GM19023 (cell line): ENCODE results near the gene GALNT14.

ENCODE experiments used
- ATAC-seq: cut with Tn5 transposase; IDR thresholded peaks from one replicate; pipeline ENCODE4 v1.9.1; 2021; ENCODE audit warnings: mild to moderate bottlenecking, moderate library complexity; ENCODE audit not compliant: unreplicated experiment

The GALNT14 gene

DNA sequence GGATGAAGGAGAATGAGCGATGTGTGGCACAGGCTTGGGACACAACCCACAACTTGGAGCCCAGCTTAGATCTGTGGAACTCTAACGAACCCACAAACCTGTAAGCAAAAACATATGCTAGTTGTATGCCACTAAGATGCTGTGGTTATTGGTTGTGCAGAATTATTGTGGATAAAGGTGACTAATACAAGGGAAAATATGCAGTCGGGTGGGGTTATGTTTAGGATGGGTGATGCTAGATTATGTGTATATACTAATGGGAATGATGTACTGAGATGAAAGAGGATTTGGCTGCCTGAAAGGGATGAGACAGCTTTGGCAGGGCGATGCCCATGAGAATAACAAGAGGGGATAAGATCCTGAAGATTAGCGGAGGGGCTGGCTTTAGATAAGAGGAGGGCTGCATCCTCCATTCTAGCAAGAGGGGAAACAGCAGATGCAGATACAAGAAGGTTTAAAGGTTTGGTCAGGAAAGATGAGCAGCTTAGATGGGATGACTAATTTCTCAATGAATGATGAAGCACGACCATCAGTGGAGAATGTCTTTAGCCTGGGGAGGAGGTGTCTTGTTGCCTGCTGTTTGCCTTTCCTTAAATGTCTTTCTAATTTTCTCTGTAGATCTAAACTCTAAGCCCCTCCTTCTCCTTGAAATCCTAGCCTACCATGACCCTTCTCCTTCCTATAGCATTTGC, 49.6 kb downstream of the GALNT14 start:
- no peak for ATAC-seq

DNA sequence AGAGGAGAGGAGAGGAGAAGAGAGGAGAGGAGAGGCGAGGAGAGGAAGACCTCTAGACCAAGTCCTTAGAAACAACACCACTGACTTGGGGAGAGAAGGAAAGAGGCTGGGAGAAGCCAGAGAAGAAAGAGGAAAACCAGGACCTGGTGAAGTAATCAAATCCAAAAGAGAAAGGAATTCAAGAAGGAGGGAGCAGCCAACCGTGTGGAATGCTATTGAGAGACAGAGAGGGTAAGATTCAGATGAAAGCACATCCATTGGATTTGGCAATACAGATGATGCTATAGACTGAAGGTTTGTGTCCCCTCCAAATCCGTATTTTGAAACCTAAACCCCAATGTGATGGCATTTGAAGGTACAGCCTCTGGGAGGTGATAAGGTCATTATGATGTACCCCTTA, 50.7 kb downstream of the GALNT14 start:
- no peak for ATAC-seq

DNA sequence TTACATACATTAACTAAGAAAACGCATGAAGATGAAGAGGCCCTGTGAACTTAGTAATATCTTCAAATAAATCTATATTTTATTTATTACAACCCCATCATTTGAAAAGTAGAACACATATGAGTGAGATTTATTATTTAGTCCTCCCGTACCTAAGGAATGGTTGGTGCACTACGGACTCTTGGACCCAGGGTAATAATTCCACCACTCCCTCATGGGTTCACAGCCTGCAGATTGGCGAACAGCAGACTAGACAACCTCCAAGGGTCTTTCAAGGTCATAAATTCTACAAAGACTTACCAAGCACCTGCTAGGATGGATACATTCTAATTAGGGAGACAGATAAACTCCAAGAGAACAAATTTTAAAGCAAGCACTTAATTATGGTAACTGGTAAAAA, 51.6 kb downstream of the GALNT14 start:
- ATAC-seq = no peak

DNA sequence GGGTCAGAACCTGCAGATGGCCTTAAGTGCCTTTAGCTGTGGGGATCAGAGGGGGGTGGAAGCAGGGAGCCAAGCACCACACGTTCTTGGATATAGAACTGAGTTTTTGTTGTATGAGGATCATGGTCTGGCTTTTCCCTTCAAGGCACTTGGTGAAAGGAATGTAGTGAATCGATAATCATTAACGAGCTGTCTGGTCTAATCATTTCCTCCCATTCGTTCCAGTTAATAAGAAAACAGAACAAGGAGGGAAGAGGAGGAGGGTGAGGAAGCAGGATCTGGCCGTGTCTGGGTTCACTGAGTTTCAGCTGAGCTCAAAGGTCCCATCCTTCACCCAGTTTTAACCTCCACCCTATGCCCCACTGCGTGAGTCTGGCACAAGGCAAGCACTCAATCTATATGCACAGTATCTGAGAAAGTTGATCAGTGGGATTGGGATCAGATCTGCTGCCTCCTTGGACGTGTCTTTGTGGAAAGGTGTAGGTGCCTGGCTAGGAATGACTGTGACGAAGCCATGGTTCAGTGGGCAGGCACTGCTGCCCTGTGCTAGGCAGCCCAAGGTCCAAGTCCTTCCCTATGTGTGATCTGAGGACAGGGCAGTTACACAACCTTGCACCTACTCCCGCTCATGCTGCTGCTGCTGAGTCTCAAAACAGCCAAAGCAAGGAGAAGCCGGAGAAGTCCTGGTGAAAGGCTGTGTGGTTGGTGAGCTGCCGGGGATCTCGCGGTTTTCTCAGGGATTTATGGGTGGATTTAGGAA, 54.8 kb downstream of the GALNT14 start:
- ATAC-seq = no peak

DNA sequence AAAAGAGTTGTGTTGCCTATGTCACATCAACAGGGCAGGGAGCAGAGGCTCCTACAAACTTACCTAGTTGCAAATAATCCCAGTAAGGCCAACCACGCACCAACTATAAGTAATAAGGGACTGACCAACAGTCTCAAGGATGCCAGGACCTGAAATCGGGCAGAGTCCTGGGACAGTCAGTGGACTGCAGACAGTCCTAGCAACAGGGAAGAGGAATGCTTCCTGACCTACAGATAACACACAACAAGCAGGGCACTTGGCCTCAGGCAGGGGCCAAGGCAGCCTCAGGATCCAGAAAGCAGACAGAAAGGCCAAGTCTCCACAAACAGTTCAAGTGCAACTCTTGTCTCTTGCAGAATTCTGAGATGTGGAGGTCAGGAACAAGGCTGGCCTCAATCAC, 56.2 kb downstream of the GALNT14 start:
- ATAC-seq = no peak

DNA sequence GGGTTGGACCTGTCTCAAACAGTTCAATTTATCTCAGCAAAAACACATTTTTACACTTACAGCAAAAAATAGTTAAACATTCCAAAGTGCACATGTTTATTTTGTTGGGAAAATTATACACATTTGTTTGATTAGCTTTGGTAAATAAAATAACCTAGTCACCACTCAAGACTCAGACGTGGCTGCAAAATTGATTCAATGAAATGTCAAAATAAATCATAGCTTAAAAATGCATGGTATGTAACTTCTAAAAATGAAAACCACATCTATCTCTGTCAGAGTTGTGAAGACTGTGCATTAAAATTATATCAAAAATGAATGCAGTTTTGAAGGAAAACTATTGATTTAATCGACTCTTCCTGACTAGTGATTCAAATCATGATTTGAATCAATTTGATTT, 56.7 kb downstream of the GALNT14 start:
- no peak for ATAC-seq

DNA sequence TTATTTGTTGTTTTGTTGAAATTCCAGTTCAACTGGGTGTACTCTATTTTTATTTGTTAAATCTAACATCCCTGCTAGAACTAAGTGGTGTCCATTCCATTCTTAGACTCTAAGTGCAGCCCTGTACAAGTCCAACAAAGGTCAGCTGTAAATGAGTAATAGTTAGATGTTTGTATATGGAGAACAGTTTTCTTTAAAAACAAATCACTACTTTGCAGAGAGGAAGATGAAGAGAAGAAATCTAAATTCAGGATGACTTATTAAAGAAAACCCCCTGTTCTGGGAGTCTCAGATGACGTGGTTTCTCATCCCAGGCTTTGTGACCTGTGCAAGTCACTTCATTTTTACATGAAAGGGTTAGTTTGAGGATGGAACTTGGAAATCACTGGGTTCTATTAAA, 57.9 kb downstream of the GALNT14 start:
- no peak for ATAC-seq

DNA sequence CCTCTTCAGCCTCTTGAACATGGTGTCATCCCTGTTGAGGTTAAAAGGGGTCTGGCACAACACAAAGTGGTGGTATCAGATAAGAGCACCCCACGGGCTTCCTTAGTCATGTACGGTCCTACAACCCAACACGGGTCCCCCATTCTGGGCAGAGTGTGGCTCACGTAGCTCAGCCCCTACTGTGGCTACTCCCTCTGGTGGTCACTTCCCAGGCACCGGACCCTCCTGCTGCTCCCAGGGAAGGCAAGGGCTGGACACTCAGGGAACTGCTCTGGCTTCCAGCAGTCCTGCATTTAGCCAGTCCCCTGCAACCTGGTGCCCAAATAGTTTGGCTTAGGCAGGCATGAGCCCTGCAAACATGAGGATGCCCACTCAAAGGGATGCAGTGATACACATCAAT, 58.6 kb downstream of the GALNT14 start:
- ATAC-seq = no peak

DNA sequence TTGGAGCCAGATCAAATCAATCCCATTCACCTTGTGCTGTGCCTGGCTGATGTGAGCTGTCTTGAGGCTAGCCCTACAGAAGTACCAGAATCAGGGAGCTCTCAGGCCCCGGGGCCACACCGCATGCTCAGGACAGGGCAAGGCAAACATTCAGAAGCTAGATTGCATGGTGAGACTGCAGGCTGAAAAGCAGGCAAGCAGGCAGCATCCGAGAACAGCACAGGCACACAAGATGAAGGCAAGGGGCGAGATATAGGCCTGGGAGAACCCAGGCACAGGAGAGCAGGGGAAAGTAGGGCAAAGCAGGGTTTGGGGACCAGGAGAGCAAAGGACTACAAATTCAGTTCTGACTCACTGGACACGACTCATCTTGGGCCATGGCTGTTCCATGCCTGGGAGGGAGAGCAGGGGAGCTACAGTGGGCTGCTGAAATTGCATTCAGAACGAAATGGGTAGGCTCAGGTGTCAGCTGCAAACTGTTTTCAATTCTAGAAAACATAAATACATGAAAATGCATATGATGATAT, 59.6 kb downstream of the GALNT14 start:
- no peak for ATAC-seq

DNA sequence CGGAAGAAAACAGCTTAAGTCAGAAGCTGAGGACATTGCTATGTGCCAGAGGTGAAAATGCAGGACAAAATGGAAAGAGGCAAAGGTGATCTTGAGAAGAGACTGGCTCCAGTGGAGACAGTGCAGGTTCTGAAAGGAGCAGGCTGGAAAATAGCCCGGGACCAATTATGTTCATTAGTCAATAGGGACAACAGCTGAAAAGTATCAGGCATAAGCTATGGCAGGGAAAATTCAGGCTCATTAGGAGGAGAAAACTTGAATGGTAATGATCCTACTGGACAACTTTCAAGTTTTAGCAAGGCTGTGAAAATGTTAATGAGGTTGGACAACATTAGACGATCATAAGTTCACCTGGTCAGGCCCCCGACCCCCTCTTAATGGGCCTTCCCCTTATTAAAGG, 60.2 kb downstream of the GALNT14 start:
- ATAC-seq = no peak

DNA sequence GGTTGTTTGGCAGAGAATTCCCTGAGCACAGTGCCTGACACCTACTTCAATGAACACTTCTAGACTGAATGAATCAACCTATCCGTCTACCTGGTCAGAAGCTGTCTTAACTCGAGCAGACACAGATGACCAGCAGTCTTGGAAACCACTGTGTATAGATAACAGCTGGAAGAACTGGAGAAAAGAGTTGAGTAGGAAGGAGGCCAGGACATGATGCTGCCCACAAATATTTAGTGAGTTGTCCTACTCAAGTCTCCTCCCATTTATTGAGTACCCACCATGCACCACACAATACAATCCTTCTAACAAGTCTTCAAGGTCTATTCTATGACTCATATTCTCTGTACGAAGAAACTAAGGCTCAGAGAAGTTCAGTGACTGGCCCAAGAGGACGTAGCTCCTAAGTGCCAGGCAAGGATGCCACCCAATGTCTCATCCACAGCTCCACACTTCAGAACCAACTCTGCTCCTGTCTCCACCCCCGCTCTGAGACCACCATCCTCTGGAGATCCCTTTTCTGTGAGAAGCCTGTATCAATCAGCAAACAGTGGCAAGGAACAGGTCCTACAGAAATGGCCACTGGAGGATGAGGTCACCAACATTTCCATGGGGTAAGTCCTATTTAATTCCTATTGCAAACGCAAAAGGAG, 62.2 kb downstream of the GALNT14 start:
- ATAC-seq = no peak

DNA sequence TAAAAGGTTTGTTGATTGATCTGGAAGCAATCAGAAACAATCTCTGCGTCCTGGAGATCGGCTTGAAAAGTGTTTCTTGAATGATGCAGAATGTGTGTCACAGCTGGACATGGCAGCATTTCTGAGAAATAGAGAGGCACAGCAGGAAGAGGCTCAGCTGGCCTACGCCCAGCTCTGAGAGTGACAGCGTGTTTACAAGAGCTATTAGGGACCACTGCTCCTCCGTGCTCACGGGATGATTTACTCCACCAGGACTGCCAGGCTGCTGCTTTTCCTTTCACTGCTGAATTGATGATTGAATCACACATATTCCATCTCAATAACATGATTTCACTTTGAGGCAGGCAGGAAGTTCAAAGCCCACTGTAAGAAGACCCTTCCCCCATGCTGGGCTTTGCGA, 62.8 kb downstream of the GALNT14 start:
- ATAC-seq = no peak

DNA sequence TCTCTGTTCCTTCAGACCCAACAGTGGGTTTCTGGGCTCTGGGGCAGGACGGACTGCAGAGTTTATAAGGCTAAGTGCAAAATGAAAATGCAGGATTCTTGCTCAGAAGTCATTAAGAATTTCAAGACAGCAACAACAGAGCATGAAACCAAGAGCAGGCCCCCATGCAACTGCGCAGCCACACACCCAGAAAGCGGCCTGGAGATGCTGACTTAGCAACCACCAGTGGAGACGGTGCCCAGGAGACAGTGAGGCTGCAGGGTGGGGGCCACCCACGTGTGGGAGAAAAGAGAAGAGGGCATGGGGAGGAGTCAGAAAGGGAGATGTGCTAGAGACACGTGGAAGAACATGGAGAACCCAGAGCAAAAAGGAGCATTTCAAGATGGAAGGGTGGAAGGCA, 66.5 kb downstream of the GALNT14 start:
- ATAC-seq = no peak

DNA sequence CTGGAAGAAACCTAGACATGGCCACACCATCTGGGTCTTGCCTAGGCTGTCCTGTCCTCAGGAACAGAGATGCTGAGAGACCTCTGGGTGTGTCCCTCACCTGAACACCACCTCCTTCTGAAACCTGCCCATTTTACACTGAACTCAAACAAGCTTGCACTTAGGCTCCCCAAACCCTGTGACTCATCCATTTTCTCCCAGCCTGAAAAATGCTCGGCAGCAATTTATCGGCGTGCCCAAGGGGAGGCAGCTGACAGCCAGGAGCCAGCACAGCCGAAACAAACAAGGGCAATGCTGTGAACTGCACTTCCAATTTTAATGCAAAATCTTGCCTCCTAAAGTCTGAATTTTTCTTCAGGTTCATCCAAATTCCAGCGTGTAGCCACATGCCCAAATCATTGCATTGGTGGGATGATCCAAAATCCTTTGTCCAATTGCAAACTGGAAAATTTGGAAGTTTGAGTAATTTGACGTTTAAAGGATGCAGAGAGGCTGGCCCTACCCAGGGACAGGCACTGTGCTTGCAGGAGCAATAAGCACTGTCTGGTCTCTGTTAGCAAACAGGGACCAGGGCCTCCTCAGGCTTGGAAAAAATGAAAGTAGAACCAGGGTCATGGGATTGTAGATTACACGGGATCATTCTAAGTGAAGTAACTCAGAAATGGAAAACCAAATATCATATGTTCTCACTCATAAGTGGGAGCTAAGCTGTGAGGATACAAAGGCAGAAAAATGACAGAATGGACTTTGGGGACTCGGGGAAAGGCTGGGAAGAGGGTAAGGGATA, 67.7 kb downstream of the GALNT14 start:
- ATAC-seq = no peak

DNA sequence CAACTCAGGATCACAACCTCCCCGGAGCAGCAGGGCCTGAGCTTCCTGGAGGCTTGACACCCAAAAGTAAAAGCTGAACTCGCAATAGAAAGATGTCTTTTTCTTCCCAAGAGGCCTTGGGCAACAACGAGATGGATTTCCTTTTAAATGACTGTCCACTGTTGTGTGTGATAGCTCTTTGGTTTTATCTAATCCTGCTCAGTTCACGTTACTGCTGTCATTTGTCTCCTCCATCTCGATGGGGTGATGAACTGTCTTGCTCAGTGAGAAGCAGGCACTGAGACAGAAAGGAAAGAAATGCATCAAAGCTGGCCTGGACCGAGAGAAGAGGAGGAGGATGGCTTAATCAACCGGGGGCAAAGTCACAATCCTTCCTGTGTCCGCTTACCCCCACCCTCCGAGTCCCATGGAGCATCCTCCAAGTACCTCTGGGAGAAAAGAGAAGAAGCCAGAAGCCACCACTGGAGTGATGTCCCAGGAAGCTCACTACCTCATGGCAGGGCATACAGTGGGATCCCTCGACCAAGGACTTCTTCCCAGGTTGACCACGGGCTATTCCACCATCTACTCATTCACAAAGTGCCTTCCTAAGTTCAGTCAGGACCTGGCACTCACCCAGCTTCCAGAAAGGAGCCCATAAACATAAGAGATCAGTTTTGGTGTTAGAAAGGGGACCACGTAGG, 68.5 kb downstream of the GALNT14 start:
- no peak for ATAC-seq

DNA sequence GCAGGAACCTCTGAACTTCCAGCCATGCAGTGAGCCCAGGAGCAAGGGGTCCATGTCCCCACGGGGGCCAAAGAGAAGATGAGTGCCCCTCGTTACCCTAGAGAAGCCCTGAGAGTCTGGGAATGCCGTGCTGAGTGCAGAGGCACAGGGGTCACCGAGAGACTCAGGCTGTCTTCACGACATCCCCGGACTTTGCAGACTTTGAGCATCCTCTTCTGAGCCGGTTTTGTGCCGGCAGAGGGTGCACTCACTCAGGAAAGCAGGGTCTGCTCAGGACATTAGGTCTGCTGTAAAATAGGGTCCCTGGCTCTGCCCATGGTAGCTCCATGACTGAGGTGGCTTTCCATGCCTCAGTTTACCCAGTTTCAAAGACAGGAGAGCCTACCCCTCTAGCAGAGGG, 71.0 kb downstream of the GALNT14 start:
- no peak for ATAC-seq

DNA sequence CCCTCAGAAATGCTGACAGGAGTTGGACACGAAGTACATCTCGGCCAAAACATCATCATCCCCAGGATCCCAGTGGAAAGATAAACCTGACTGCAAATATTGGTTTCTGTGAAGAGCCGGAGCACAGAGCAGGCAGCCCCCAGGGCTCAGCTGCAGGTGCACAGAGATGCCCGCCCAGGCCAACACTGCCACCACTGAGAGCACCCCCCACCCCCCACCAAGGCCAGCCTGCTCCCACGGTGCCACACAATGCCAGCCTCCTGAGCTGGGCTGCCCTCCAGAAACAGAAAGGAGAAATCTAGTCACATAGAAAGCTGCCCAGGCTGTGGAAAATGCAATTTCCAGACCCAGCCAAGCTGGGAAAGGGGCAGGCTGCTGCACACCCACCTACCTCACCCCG, 71.7 kb downstream of the GALNT14 start:
- ATAC-seq = no peak

DNA sequence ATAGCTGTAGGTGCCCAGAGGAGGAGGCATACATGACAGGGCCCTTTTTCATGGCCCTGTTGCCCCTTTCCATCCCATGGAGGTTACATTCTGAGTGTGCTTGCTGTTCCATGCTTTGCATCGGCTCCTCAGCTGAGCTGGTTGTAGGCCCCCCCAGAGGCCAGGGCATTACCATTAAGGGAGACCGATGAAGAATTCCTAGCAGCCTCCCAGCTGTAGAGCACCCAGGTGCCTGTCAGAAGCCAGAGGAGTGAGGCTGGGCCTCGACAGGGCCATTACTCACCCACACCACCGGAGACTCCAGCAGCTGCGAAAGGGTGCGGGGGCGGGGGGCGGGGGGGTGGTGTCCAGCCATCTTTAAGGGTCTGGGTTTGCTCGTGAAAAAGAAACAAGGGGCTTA, 72.2 kb downstream of the GALNT14 start:
- no peak for ATAC-seq

DNA sequence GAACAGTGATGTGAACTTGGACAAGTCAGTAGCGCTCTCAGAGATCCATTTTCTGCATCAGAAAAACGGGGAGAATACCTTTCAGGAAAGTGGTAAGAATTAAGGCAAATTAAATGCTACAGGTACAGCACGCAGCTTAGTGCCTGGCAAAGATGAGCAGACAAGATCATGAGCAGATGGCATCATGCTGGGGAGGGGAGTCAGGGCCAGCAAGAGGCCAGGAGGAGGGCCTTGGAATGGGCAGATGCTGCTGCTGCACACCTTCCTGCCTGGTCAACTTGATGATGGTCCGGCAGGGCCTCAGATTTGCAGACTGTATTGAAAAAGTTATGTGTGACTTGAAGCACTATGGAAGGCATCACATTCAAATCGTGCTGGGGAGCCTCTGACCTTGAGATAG, 72.9 kb downstream of the GALNT14 start:
- no peak for ATAC-seq

DNA sequence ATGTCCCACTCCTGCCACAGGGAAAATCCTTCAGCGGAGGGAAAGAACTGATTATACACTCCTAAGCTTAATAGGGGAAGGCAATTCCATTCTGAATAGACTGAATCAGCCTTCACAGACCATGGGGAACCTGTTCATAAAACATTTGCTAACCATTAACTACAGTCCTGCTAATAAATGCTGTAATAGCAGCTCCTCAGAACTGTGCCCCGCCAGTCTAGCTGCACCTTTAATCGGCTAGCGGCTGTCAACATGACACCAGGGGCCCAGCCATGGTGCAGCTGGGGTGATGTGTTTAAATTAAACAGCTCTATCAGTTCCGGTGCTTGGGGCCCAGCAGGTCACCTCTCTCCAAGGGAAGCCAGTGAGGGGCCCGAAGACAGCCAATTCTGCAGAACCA, 77.8 kb downstream of the GALNT14 start:
- ATAC-seq = no peak
